NCI-H2029 treated with DMSO at 0.1 percent for 48 hours (cell line): ENCODE data around the gene BSCL2.
"Not testable (repeated sequence)": the region's sequence is repeated elsewhere in the genome, so short reads cannot be mapped to it uniquely, and the experiment has no call there.

ENCODE experiments used
- DNase-seq: peaks from one replicate; lab custom pipeline; 2025; lab: John Stamatoyannopoulos, UW

Gene BSCL2

DNA sequence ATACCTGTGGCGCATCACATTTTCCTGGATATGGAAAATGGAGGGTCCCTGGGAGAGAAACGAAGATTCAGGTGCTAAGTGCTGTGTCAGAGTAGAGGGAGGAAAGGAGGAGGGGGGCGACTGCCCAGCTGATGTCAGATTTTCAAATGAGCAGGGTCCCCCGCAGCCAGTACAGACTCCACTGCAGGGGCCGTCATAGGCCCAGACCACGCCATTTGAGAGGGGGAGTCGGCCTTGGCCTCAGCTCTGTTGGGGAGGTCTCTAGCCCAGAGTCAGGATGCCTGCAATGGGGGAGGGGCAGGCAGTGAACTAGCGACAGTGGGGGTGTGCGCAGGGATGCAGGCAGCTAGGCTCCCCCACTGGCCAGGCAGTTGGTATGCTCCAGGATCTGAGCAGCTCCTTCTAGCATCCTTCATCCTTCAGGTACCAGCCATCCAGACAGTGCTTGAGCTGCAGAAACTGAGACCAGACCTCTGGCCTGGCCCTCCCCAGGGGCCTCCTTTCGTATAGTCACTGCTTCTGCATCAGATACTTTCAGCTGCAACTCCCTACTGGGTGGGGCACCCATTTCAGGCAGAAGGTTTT is at the start of gene BSCL2, which contains the start of gene GNG3:
Gene BSCL2, minus strand, starts transcription at position 148 of the 585 bp plus-strand sequence. CDS start 229 bp downstream, outside the sequence.
Gene GNG3, plus strand, starts transcription at position 400 of the 585 bp plus-strand sequence. CDS start 620 bp downstream, outside the sequence.
- no peak for DNase-seq

DNA sequence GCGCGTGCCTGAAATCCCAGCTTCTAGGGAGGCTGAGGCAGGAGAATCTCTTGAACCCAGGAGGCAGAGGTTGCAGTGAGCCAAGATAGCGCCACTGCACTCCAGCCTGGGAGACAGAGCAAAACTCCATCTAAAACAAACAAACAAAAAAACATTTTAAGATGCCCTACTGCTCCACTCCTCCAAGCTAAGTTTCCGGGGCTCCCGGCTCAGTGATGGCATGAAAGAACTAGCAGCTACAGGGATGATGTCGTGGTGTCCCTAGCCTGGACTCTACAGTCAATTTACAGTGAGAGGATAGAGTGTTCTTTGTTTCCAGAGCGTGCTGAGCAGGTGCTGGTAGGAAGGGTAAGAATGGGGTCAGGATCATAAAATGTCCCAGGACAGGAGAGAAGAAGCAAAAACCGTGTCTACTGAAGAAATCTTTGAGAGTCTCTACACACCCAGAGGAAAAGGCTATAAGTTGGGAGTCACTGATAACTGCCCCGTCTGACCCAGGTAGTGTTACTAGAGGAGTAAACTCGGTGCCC is 47.9 kb upstream of the BSCL2 start:
- DNase-seq = no peak

DNA sequence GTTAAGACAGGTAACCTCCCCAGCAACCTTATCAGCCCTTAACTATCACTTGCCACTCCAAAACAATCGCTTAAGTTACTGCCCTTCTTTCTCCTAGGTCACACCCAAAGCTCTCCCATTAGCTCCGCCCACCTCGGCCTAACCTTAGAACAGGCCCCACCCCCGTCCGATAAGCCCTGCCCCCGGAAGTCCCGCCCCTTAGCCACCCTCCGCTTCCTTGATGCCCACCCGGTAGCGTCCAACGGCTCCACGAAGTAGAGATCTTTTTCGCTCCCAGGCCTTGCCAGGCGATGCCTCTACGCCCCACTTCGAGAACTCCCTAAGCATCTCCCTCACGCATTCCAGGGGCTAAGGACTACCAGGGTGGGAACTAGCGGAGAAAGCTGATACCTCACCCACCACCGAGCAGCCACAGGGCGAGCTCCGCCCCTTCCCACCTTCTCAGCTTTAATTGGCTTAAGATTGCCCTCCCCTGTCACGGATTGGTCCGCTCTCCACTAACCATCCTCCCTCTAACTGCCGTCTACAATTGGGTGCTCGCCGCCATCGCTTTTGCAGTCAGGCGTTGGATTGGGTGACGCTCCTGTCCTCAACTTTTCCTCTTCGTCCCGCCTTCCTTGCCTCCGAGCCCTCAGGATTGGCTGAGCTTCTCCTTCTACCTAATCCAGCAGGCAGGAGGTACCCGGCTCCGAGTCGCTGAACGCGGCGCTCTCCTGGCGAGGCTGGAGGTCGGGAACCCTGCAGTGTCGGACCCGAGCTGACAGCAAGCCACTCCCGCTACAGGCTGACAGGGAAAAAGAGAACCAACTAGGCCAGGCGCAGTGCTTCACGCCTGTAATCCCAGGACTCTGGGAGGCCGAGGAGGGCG is 46.7 kb upstream of the BSCL2 start, which contains the start of gene ZBTB3:
Gene ZBTB3, minus strand, starts transcription at position 425 of the 868 bp plus-strand sequence. CDS start 496 bp downstream, outside the sequence.
- peak; percentile 99 for DNase-seq

DNA sequence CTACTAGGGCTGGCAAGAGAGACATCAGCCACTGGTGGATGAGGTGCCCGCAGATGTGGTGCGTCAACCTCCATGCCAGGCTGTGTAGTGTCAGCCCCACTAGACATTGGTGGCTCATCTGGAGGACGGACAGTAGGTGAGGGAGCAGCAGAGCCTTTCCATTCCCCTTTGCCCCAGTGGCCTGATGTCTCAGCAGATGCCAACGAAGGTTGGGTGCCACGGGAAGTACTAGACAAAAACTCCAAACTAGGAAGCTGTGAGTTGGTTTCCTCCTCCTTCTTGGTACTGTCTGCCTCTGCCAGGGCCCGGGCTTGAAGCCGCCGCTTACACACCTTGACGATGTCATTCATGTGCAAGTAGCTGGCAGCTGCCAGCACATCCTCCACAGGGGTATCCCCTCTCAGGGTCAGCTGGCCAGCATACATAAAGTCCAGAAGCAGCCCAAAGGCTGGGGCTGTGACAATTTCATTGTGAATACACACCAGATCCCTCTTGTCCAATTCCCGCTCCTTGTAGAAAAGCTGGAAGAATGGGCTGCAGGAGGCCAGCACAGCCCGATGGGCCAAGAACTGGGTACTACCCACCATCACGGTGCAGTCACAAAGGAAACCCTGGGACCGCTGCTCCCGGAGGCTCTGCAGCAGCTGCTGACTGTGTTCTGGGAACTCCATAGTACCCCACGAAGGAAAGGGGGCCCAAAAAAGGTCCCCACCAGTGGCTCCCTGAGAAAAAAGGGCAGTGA is 45.9 kb upstream of the BSCL2 start:
- DNase-seq = no peak

DNA sequence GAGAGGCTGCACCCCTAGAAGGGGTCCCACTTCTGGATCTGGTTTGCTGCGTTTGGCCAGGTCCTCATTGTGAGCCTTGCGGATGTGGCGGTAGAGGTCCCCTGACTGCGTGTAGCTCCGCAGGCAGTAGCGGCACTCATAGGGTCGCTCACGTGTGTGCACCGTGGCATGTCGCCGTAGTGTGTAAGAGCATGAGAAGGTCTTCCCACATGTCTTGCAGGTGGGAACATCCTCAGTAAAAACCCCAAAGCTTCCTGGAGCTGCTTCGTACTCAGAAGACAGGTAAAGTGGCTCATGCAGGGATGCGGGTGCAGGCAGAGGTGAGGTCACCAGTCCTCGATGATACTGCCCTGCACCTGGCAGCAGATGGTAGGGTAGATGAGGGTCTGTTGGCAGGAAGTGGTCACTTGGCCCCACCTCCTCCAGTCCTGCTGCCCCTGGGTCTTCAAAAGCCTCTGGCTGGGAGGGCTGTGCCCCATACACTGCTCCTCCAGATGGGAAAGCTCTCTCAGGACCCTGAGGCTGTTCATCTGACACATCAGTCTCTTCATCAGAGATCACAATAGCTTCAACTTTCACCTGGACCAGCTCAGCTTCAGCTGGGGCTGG is 45.1 kb upstream of the BSCL2 start:
- DNase-seq = no peak

DNA sequence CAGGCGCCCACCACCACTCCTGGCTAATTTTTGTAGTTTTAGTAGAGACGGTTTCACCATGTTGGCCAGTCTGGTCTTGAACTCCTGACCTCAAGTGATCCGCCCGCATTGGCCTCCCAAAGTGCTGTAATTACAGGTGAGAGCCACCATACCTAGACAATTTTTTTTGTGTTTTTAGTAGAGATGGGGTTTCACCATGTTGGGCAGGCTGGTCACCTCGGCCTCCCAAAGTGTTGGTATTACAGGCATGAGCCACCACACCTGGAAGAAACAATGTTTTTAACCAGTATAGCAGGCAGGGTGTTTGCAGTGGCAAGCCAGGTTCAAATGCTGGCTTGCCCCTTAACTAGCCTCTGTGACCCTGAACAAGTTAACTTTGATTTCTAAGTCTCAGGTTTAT is 42.7 kb upstream of the BSCL2 start:
- DNase-seq = not testable (repeated sequence)

DNA sequence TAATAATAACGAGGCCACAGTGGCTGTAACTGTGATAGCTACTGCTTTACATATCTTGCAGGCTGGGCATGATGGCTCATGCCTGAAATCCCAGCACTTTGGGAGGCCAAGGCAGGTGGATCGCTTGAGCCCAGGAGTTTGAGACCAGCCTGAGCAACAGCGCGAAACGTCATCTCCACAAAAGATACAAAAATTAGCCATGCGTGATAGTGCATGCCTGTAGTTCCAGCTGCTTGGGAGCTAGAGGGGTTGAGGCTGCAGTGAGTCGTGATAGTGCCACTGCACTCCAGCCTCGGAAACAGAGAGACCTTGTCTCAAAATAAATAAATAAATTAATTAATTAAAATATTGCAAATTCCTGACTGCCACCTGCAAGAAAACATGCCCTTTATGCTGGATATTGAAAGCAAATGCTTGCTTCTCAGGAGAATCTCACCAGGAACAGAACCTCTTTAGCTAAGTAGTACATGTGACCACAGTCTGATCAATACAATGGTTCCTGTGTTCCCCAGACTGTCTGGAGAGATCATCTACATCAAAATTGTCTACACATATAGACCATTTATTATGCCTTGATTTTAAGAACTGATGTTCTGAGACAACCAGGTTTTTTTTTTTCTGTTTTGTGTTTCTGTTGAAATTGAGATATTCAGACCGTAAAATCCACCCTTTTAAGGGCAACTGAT is 40.4 kb upstream of the BSCL2 start:
- DNase-seq = no peak

DNA sequence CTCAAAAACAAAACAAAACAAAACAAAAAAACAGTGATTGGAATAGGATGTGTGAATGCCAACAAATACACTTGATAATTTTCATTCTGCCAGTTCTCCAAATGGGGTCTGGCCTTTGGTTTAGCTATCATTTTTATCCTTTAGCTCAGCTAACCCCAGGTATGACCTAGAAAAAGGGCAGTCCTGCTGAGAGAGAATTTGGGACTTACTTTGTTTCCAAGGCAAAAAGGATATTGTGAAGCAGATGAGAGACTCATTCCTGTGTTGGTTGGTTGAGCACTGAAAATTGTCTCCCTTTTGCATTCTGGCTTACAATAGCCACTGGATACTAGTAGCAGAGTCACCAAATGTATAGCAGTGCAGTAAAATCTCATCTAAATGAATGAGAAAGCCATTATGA is 30.0 kb upstream of the BSCL2 start:
- DNase-seq = no peak

DNA sequence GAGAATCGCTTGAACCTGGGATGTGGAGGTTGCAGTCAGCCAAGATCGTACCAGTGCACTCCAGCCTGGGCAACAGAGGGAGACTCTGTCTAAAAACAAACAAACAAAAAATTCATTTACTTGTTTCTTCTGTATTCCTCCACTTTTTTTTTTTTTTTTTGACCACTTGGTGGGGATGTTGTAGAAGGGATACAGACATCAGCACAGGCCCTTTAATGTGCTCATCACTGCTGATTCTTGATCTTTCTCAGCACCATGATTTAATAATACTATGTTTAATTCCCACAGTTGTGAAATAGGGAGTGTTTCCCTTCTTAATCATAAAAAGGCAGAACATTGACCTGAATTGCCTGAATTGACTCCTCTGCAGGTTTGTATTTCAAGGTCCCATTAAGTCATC is 25.6 kb upstream of the BSCL2 start:
- DNase-seq = no peak

DNA sequence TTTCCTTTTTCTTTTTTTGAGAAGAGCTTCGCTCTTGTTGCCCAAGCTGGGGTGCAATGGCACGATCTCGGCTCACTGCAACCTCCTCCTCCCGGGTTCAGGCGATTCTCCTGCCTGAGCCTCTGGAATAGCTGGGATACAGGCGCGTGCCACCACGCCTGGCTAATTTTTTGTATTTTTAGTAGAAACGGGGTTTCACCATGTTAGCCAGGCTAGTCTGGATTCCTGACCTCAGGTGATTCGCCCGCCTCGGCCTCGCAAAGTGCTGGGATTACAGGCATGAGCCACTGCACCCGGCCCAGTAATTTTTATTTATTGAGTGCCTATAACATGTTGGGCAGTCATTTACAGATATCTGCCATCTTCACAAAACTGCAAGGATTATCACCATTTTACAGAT is 22.9 kb upstream of the BSCL2 start:
- not testable (repeated sequence) for DNase-seq

DNA sequence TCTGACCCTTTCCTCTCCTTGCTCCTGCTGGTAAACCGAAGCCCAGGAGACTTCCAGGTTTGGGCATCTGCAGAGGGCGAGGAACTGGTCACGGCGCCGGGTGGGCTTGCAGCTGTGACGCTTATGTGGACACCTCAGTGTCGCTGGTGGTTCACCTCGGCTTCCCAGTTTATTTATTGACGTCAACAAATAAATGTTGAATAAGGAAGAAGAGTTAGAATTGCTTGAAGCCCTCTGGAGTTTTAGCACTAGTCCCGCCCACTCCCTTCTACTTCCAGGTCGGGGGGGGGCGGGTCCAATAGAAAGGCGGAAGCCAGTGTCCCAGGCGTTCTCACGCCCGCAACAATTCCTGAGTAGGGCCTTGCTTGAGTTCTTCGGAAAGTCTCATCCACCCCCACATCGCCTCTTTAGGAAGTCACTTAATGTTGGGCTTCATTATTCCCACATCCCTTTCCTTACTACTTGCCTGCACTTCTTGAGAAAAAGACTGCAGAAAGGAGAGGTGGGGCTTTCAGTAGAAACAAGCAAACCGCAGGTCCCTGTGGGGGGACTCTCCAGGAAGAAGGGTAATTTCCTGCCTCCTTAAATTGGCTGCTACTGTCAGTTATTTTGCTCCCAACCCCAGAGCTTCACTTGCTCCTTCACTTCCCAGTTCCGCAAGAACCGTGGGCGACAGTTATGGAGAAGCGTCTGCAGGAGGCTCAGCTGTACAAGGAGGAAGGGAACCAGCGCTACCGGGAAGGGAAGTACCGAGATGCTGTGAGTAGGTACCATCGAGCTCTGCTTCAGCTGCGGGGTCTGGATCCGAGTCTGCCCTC is 21.2 kb upstream of the BSCL2 start, which contains the start of gene TTC9C:
Gene TTC9C, plus strand, starts transcription at position 316 of the 818 bp plus-strand sequence. Its CDS starts 363 bp downstream, at position 679.
- DNase-seq = peak; percentile 72

DNA sequence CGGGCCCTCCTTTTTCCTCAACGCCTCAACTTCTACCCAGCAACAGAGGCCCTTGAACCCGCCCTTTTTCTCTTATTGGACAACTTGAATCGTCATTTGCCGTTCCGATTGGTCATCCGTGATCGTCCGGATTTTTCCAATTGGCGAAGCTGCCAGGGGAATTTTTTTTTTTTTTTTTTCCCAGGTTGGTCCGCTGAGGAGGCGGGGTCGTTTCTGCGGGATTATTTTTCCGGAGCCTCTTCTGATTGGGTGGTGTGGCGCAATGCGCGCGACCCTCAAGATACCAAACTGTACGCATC is 20.6 kb upstream of the BSCL2 start:
- DNase-seq = peak; percentile 95

DNA sequence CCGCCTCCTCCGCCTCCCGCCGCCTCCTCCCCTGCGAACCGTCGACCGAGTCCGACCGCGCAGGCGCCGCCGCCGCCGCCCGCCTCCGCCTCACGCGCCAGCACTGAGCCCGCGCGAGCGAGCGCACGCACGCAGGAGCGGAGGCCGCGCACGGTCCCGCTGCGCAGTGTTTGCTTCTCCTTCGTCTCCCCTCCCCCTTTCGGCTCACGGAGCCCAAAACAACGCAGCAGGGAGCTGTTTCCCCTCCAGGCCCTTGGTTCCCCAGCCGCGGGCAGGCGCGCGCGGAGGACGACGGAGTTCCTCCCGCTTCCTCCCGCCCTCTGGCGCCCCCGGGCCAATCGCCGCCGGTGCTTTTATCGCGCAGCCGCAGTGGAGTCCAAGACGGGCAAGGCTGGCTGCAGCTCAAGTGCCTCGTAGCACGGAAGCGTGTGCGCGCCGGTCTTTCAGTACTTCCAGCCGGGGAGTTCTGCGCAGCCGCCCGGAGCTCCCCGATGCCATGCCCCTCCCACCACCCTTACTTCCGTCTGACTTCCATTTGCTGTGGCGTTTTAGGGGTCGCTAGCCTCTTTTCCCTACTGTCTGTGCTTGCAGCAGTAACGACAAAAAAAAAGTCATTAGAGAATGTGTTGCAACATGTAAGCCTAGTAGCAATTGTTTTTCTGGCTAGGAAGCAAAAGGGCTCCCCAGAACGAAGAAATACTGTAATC is 20.1 kb upstream of the BSCL2 start, which contains the start of gene HNRNPUL2:
Gene HNRNPUL2, minus strand, starts transcription at position 293 of the 707 bp plus-strand sequence. CDS start 301 bp downstream, outside the sequence.
- peak; percentile 95 for DNase-seq

DNA sequence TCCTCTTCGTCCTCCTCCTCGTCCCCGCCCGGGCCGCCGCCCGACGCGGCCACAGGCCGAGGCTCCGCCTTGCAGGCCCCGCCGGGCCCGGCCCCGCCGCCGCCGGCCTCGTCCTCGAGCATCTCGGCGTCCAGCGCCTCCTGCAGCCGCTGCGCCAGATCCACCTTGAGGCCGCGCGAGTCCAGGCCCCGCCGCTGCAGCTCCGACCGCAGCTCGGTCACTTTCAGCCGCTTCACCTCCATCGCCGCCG is 19.6 kb upstream of the BSCL2 start:
- no peak for DNase-seq

DNA sequence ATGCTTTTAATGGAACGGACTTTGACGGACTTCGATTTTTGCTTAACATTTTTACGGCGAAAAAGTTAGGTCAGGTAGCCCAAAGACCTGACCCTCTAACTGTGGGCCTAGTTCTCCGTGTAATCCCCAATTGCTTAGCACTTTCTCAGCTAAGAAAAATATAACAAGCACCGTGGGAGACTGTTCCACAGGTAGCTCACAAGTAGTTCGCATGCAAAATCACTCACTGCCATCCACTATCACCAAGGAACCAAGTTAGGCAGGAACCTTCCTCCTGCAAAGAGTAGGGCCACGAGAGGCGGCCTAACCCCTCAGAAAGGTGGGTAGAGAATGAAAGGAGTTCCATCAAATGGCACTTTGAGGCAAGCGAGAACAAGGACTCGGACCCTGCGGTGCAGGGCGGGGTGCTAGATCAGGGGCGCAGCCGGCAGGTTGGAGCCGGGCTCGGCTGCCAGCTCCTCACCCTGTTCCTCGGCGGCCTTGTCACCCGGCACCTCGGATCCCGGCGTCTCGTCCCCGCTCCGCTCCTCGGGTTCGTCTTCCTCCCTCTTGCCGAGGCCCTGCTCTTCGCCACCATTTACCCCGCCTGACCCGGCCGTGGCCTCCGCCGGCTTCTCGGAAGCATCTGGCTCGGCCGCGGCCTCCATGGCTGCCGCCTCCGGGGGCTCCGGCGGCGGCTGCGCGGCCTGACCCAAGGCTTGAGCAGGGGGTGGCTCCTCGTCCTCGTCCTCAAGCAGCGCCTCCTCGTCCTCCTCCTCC is 19.1 kb upstream of the BSCL2 start:
- DNase-seq = no peak

DNA sequence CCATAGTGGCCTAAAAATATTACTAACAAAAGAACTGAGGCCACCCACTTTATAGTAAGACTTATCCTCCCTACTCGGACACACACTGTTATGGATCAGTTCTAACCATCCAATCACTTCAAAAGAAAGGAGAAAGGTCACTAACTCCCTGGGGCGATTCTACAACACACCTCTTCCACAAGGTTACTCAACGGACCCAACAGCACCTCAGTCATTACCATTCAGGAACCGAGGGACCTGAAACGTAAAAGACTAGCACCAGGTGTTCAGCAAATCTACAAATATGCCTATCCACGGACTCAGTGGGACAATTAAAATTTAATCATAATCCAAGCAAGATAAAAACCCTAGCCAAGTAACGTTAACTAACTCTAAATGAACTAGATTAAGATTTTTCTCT is 18.4 kb upstream of the BSCL2 start:
- no peak for DNase-seq

DNA sequence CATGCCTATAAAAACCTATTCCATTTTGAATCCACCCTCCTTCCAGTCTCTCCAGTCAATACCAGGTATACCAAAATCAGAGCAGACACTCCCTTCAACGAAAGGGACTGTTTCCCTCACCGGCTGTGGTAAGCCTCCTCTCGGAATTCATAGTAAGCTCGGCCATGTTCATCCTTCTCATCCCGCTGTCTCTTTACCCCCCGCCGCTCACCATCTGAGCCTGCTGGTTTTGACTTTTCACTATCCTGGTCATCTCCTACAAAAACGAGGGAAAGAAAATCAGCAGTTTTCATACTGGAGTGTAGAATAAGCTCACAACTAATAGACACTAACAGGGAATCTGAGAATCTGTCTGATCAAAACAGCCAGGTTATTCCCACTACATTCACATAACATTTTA is 16.9 kb upstream of the BSCL2 start:
- no peak for DNase-seq

DNA sequence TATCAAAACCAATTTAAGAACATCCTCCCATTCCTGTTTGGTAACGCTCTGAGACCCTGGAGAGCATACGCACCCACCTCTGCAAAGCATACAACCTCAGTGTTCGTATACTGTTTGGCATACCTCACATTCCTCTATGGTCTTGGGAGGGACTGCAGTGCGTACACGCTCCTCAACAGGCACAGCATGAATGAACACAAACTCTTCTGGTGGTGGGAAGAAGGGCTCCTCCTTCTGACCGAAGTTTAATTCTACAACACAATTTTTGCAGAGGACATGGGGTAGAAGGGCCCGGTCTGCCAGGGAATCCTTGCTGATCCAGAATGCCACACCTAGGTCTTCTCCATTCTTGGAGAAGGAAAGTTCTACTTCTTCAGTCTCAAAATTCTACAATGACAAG is 14.8 kb upstream of the BSCL2 start:
- no peak for DNase-seq

DNA sequence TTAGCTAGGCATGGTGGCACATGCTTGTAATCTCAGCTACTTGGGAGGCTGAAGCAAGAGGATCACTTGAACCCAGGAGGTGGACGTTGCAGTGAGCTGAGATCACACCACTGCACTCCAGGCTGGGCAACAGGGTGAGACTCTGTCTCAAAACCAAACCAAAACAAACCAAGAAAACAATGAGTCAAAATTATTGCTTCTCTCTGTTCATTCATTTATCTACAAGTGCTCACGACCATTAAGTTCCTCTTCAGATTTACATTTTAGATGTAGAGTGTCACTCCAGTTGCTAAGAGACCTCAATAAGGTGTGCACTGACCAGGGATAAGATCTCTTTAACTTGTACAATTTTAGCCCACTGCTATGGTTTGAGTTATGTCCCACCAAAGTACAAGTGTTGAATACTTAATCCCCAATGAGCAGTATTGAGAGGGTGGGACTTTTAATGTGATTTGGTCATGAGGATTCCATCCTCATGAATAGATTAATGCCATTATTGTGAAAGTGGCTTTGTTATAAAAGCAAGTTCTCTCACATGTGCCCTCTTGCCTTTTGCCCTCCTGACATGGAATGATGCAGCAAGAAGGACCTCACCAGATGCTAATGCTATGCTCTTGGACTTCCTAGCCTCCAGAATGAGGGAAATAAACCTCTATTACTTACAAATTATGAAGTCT is 12.2 kb upstream of the BSCL2 start:
- no peak for DNase-seq
